Trophoblast cell (in vitro differentiated cells and primary cell): ENCODE data around the gene RAI1.

ENCODE experiments used
- DNase-seq, 2 donors: peaks; one replicate each; pipeline ENCODE4 v3.0.0-alpha.2; 2016
- H2AFZ ChIP-seq: 2 replicates; pipeline ENCODE4 v1.6.1; 2013; ENCODE audit warnings: low read length, moderate library complexity, mild to moderate bottlenecking; ENCODE audit not compliant: insufficient read depth, poor library complexity
- H2AK5ac ChIP-seq: 2 replicates; pipeline ENCODE4 v1.6.1; 2013; ENCODE audit warnings: mild to moderate bottlenecking, low read length
- H2BK120ac ChIP-seq: 2 replicates; pipeline ENCODE4 v1.6.1; 2013; ENCODE audit warnings: low read length, mild to moderate bottlenecking, moderate library complexity; ENCODE audit not compliant: insufficient read depth, poor library complexity
- H2BK12ac ChIP-seq: 2 replicates; pipeline ENCODE4 v1.6.1; 2013; ENCODE audit warnings: mild to moderate bottlenecking, low read length, moderate library complexity
- H2BK5ac ChIP-seq: 2 replicates; pipeline ENCODE4 v1.6.1; 2013; ENCODE audit warnings: low read length, low read depth, moderate library complexity, mild to moderate bottlenecking; ENCODE audit not compliant: poor library complexity
- H3K14ac ChIP-seq: 2 replicates; pipeline ENCODE4 v1.6.1; 2013; ENCODE audit warnings: mild to moderate bottlenecking, low read length
- H3K18ac ChIP-seq: 2 replicates; pipeline ENCODE4 v1.6.1; 2013; ENCODE audit warnings: mild to moderate bottlenecking, low read length
- H3K23ac ChIP-seq: 2 replicates; pipeline ENCODE4 v1.6.1; 2013; ENCODE audit warnings: low read length
- H3K27ac ChIP-seq: 2 replicates; pipeline ENCODE4 v1.5.1; 2013; ENCODE audit warnings: low read depth, mild to moderate bottlenecking, inconsistent platforms, low read length, moderate library complexity
- H3K27me3 ChIP-seq: 2 replicates; pipeline ENCODE4 v1.6.1; 2013; ENCODE audit warnings: inconsistent platforms, mild to moderate bottlenecking, low read length, moderate library complexity; ENCODE audit not compliant: insufficient read depth
- H3K36me3 ChIP-seq, 2 experiments: 1 replicate in 1 of 2; 2 replicates in 1 of 2; pipeline ENCODE4 v1.6.1; 2013; ENCODE audit warnings: low read length in 2 of 2, mild to moderate bottlenecking in 2 of 2, moderate library complexity in 1 of 2; ENCODE audit not compliant: insufficient read depth in 2 of 2, control insufficient read depth in 1 of 2
- H3K4ac ChIP-seq: 2 replicates; pipeline ENCODE4 v1.6.1; 2013; ENCODE audit warnings: low read depth, mild to moderate bottlenecking, low read length, moderate library complexity
- H3K4me1 ChIP-seq, 2 experiments: 1 replicate in 1 of 2; 2 replicates in 1 of 2; pipeline ENCODE4 v1.6.1; 2013; ENCODE audit warnings: low read length in 2 of 2, mild to moderate bottlenecking in 2 of 2, moderate library complexity in 1 of 2; ENCODE audit not compliant: insufficient read depth in 2 of 2, control insufficient read depth in 1 of 2
- H3K4me2 ChIP-seq: 2 replicates; pipeline ENCODE4 v1.6.1; 2013; ENCODE audit warnings: inconsistent platforms, mild to moderate bottlenecking, low read length, moderate library complexity
- H3K4me3 ChIP-seq: 2 replicates; pipeline ENCODE4 v1.5.1; 2013; ENCODE audit warnings: mild to moderate bottlenecking, low read depth, low read length, inconsistent platforms
- H3K79me1 ChIP-seq: one replicate; pipeline ENCODE4 v1.6.1; 2013; ENCODE audit warnings: low read length
- H3K79me2 ChIP-seq: 2 replicates; pipeline ENCODE4 v1.6.1; 2013; ENCODE audit warnings: low read length, mild to moderate bottlenecking; ENCODE audit not compliant: control insufficient read depth, insufficient read depth, poor library complexity
- H3K9ac ChIP-seq: 2 replicates; pipeline ENCODE4 v1.6.1; 2013; ENCODE audit warnings: mild to moderate bottlenecking, low read length
- H3K9me3 ChIP-seq: 2 replicates; pipeline ENCODE4 v1.6.1; 2013; ENCODE audit warnings: low read depth, mild to moderate bottlenecking, control low read depth, inconsistent platforms, low read length; ENCODE audit not compliant: insufficient read depth
- H4K12ac ChIP-seq: 2 replicates; pipeline ENCODE4 v1.6.1; 2013; ENCODE audit warnings: low read depth, mild to moderate bottlenecking, low read length, moderate library complexity
- H4K8ac ChIP-seq: 2 replicates; pipeline ENCODE4 v1.6.1; 2013; ENCODE audit warnings: low read depth, mild to moderate bottlenecking, low read length, moderate library complexity
- H4K91ac ChIP-seq: one replicate; pipeline ENCODE4 v1.6.1; 2013; ENCODE audit warnings: low read depth, mild to moderate bottlenecking, low read length, moderate library complexity
- WGBS: extraction: QIAGEN DNeasy Blood & Tissue Kit; methylation state at CpG from one replicate; pipeline ENCODE4 v1.1.7; 2013; ENCODE audit warnings: missing lambda C conversion rate; ENCODE audit not compliant: insufficient read length, insufficient coverage; ENCODE audit errors: extremely low coverage; 5-methylcytosine and 5-hydroxymethylcytosine counted together

RAI1 gene

GRCh38 chr17:17722906-17723353, 41.7 kb downstream of the RAI1 start:
- Histone ChIP-seq H4K8ac (peak overlapping the region; percentile 13), H4K91ac (peak overlapping the region; percentile 9), H3K79me2 (peaks cover 2% of the 10 kb centered on the region), H3K36me3 (peaks cover 5 to 6% of the 10 kb centered on the region in 2 experiments), H3K18ac (peak overlapping the region; percentile 65), H3K9me3 (peaks cover 2% of the 10 kb centered on the region), H2BK5ac (no peak overlapping the region), H4K12ac (no peak overlapping the region), H2AFZ (no peak overlapping the region), H3K23ac (no peak overlapping the region), H3K14ac (peak overlapping the region; percentile 15), H3K4me1 (peaks cover 31 to 34% of the 10 kb centered on the region in 2 experiments), H3K4me3 (peak overlapping the region; percentile 71), H3K4ac (peak overlapping the region; percentile 32), H3K9ac (no peak overlapping the region), H3K4me2 (peak overlapping the region; percentile 95), H3K79me1 (peaks cover 19% of the 10 kb centered on the region), H3K27ac (no peak overlapping the region), H2BK120ac (peak overlapping the region; percentile 2), H2AK5ac (peak overlapping the region; percentile 20), H3K27me3 (peaks cover 9% of the 10 kb centered on the region), H2BK12ac (no peak overlapping the region)
- no peak for DNase-seq
- WGBS: no CpG with 5 or more reads among the region's 23 CpGs

GRCh38 chr17:17723354-17724261, 42.4 kb downstream of the RAI1 start:
- no CpG with 5 or more reads among the region's 103 CpGs for WGBS
- DNase-seq: peak; percentile 30 to 61
- Histone ChIP-seq H2AFZ (no peak overlapping the region), H3K23ac (no peak overlapping the region), H3K9ac (peak overlapping the region; percentile 50), H3K4ac (peak overlapping the region; percentile 24), H3K18ac (peak overlapping the region; percentile 74), H2BK120ac (peak overlapping the region; percentile 46), H3K4me3 (peak overlapping the region; percentile 71), H3K14ac (peak overlapping the region; percentile 51), H2AK5ac (no peak overlapping the region), H3K79me2 (peaks cover 2% of the 10 kb centered on the region), H4K8ac (peak overlapping the region; percentile 46), H3K36me3 (peaks cover 5% of the 10 kb centered on the region in 2 experiments), H3K27me3 (peaks cover 9% of the 10 kb centered on the region), H2BK5ac (peak overlapping the region; percentile 37), H2BK12ac (peak overlapping the region; percentile 8), H3K4me1 (peaks cover 34 to 35% of the 10 kb centered on the region in 2 experiments), H3K79me1 (peaks cover 19% of the 10 kb centered on the region), H3K4me2 (peak overlapping the region; percentile 95), H3K27ac (peak overlapping the region; percentile 40), H4K12ac (no peak overlapping the region), H3K9me3 (peaks cover 2% of the 10 kb centered on the region), H4K91ac (peak overlapping the region; percentile 50)

GRCh38 chr17:17724307-17725010, 43.2 kb downstream of the RAI1 start:
- Histone ChIP-seq H4K91ac (peak overlapping the region; percentile 75), H2BK120ac (peak overlapping the region; percentile 17), H3K4ac (peak overlapping the region; percentile 24), H4K8ac (peak overlapping the region; percentile 69), H2BK5ac (peak overlapping the region; percentile 37), H2BK12ac (peak overlapping the region; percentile 10), H3K4me2 (peak overlapping the region; percentile 95), H2AFZ (peak overlapping the region; percentile 56), H3K27me3 (peaks cover 9% of the 10 kb centered on the region), H3K36me3 (peaks cover 5% of the 10 kb centered on the region in 2 experiments), H3K79me2 (peaks cover 2% of the 10 kb centered on the region), H3K4me1 (peaks cover 34 to 35% of the 10 kb centered on the region in 2 experiments), H3K23ac (no peak overlapping the region), H3K9ac (peak overlapping the region; percentile 67), H4K12ac (no peak overlapping the region), H3K9me3 (peaks cover 2% of the 10 kb centered on the region), H2AK5ac (peak overlapping the region; percentile 42), H3K27ac (peak overlapping the region; percentile 73), H3K14ac (peak overlapping the region; percentile 81), H3K79me1 (peaks cover 19% of the 10 kb centered on the region), H3K4me3 (peak overlapping the region; percentile 71), H3K18ac (peak overlapping the region; percentile 87)
- WGBS: no CpG with 5 or more reads among the region's 53 CpGs
- no peak for DNase-seq

GRCh38 chr17:17725011-17725751, 43.9 kb downstream of the RAI1 start:
- Histone ChIP-seq H3K79me2 (peaks cover 2% of the 10 kb centered on the region), H2AK5ac (peak overlapping the region; percentile 49), H3K79me1 (peaks cover 19% of the 10 kb centered on the region), H3K36me3 (peaks cover 5% of the 10 kb centered on the region in 2 experiments), H3K27me3 (peaks cover 9% of the 10 kb centered on the region), H3K27ac (peak overlapping the region; percentile 20), H2BK5ac (no peak overlapping the region), H4K91ac (peak overlapping the region; percentile 59), H4K8ac (peak overlapping the region; percentile 76), H3K4ac (no peak overlapping the region), H3K9ac (no peak overlapping the region), H3K9me3 (peaks cover 2% of the 10 kb centered on the region), H3K4me2 (peak overlapping the region; percentile 95), H2AFZ (no peak overlapping the region), H3K14ac (peak overlapping the region; percentile 65), H3K4me1 (peaks cover 34 to 35% of the 10 kb centered on the region in 2 experiments), H3K4me3 (peak overlapping the region; percentile 54), H2BK120ac (no peak overlapping the region), H2BK12ac (peak overlapping the region; percentile 68), H3K18ac (peak overlapping the region; percentile 90), H3K23ac (no peak overlapping the region), H4K12ac (peak overlapping the region; percentile 31)
- no peak for DNase-seq
- no CpG with 5 or more reads among the region's 36 CpGs for WGBS
